Mesenteric fat pad (tissue), 1 donor: ENCODE results near the gene FBXL20. TPM values are rescaled to one million over a fixed set of nuclear protein-coding genes. Genes with fewer than 3 reads are reported as not detected.

Source experiments
- DNase-seq: peaks from one replicate; pipeline ENCODE4 v3.0.0-alpha.2; 2020; ENCODE audit warnings: low spot score
- long read RNA-seq: library from polyadenylated mRNA; unstranded; transcript quantifications from one replicate; pipeline ENCODE4 v2.0.0, GENCODE V29; 2020
- total RNA-seq: library from RNA; stranded (reverse); fragmentation: NEBNext Ultra II Directional; extraction: Animal tissue kit (Norgen Biotek cat#: 25700); gene quantifications from one replicate; pipeline ENCODE4 v1.2.1, GENCODE V29; 2021
- donor health status: DM: yes; HTN: yes; CAD: no.

Gene FBXL20, protein sequence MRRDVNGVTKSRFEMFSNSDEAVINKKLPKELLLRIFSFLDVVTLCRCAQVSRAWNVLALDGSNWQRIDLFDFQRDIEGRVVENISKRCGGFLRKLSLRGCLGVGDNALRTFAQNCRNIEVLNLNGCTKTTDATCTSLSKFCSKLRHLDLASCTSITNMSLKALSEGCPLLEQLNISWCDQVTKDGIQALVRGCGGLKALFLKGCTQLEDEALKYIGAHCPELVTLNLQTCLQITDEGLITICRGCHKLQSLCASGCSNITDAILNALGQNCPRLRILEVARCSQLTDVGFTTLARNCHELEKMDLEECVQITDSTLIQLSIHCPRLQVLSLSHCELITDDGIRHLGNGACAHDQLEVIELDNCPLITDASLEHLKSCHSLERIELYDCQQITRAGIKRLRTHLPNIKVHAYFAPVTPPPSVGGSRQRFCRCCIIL
- 17.4 TPM for total RNA-seq
- long read RNA-seq, full-length matches to known transcripts: 5 of 25 reads
- long read RNA-seq, partial matches to known transcripts: 4 of 25 reads
- long read RNA-seq, other reads (novel, unspliced or antisense): 16 of 25 reads

DNA sequence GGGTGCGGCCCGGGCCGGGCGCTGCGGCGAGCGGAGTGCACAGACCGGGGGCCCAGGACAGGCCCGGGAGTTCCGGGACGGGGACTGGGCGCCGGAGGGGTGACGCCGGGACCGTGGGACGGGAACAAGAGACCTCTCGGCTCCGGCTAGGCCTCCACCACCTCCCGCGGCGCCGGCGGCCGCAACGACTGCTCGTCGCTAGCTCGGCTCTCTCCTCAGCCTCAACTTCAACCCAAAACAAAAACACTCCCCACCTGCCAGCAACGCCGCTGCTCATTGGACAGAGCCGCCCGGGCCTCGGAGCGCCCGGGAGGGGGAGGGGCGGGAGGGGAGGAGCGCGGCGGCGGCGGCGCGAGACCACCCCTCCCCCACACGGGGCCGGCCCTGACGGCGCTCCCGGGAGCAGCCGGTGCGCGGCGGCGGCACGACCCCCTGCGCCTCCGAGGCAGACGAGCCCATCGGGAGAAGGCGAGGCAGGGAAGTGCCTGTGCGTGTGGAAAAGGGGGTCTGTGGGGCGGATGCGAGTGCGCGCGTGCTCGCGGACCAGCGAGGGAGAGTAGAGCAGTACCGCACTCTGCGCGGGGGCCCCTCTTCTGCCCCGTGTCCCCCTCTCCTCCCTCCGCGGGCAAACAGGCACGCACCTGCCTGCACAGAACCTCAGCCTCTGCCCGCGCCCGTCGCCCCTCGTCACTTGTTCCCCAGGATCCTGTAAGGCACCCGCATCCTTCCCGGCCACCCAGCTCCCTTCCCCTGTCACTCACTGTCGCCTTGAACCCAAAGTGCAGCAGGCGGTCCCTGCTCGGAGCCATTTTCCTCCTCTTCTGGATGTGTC, at the start of gene FBXL20:
FBXL20 (minus strand) TSS at position 215 of the 832 bp plus-strand sequence. CDS start 224 bp downstream, outside the sequence.
- peak; percentile 94 for DNase-seq

DNA sequence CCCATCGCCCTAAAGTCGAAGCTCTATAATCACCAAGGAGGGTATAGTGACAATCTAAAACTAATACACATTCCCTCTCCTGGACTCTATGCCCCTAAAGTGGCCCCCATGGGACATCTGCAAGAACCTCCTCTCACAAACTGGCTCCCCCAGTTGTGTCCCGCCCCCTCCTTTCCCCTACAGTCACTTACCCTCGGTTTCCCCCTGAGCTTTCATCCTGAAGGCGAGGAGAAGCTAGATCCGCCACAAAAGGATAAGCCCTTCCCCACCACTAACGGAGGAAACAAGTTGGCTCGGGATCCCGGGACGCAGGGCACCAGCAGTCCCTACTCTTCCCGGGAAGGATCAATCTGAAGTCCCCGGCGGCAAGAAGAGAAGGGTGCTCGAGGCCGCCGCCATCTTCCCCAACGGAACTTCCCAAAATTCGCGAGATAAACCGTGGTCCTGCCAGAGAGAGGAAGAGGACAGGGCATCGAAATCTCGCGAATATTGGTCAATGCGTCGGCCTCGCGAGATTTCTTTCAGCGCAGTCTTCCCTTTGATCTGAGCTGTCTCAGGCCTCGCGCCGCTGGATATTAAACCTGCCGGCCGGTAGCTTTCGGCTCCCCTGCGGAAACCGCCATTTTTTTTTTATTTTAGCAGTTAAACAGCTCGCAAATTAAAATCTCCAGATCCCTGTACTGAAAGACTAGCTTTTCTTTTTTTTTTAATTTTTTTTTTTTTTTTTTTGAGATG, 49.6 kb upstream of the FBXL20 start, which contains the start of gene MED1:
MED1 (minus strand) TSS at position 417 of the 735 bp plus-strand sequence; CDS start at position 216, 201 bp downstream.
- DNase-seq: peak; percentile 95

DNA sequence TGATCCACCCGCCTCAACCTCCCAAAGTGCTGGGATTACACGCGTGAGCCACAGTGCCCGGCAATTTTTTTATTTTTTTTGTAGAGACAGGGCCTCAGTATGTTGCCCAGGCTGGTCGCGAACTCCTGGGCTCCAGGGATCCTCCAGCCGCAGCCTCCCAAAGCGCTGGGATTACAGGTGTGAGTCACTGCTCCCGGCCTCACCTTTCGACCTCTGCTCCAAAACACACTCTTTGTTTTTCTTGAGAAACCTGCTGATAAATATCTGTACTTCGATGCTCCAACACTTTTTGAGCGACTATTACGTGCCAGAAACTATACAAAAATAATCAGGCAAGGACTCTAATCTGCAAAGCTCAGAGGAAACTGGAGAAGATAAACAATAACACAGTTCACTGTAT, 48.6 kb upstream of the FBXL20 start:
- peak; percentile 71 for DNase-seq

DNA sequence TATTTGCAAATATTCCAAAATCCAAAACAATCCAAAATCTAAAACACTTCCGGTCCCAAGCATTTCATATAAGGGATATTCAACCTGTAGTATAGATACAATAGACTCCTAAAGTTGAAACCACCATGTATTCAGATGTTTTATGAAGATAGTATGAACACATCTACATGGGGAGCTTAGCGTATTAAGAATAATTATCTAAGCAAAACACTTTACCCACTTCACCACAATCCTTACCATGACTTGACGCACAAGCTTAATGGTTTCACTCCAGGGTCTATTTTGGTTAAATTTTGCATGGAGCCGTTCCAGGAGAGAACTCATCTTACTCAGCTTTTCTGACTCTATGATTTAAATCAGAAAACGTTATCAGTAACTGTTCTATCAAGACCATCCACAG, 46.1 kb upstream of the FBXL20 start:
- DNase-seq: no peak

DNA sequence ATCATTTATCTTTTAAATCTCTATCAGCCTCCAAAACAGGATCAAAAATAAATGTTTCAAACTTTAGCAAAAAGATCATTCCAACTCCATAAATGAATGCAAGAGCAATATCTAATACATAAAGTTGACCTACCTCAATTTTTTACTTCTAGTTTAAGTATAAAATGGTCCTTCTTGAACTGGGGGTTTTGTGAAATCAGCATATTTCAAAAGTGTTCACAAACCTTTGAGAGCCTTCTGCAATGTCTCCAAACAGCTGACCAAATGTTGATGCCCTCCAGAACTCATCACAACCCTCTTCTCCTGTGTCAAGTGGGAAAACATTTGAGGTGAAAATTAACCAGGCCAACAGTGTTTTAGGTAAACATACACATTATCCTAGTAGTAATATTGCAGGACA, 41.9 kb upstream of the FBXL20 start:
- no peak for DNase-seq

DNA sequence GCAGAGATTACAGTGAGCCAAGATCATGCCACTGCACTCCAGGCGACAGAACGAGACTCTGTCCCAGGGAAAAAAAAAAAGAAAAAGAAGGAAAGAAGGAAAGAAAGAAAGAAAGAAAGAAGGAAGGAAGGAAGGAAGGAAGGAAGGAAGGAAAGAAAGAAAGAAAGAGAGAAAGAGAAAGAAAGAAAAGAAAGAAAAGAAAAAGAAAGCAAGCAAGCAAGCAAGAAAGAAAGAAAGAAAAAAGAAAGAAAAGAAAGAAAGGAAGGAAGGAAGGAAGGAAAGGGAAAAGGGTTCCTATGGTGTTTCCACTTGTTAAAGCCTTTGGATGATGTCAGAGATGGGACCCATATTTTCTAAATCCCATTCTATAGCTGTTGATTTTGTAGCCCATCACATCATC, 38.4 kb upstream of the FBXL20 start:
- peak; percentile 39 for DNase-seq

DNA sequence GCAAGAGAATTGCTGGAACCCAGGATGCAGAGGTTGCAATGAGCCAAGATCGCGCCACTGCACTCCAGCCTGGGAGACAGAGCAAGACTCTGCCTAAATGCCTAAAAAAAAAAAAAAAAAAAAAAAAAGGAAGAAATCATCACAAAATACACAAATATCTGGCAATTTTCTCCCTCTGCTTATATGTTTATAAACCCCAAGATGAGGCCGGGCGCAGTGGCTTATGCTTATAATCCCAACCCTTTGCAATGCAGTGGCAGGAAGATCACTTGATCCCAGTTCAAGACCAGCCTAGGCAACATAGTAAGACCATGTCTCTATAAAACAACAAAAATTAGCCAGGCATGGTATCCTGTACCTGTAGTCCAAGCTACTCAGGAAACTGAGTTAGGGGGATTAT, 28.2 kb upstream of the FBXL20 start:
- peak; percentile 47 for DNase-seq

DNA sequence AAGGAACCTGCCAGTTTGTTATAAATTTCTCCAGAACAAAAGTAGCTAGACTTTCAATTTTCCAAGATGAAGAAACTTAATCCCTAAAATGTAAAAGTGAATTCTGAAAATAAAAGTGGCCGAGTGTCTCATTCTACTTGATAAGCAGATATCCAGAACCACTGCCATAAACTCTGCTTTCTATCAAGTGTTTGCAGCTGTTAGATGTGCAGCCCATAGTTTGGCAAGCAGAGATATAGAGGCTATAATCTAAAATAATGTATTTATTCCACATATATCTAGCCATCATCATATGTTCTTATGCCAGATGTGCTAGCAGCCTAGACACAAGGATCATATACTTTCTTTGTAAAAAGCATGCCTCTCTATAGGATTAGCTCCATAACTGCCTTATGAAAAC, 14.7 kb upstream of the FBXL20 start:
- DNase-seq: no peak

DNA sequence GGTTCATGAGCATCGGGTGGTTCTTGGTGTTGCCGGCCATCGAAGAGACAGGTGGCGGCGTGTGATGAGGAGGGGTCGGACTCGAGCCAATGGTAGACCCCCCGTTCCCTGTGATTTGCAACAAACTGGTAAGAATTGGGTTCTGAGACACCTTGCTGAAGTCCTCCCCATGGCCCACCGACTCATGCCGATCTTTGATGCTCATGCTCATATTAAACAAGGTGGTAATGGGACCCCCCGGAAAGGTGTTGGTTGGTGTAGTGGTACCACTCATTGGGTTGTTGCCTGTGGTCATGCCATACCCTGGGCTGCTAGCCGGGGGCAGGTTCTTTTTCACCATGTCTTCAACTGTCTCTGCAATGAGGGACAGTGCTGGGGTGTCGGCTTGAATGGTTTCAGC, 8.9 kb upstream of the FBXL20 start:
- no peak for DNase-seq

DNA sequence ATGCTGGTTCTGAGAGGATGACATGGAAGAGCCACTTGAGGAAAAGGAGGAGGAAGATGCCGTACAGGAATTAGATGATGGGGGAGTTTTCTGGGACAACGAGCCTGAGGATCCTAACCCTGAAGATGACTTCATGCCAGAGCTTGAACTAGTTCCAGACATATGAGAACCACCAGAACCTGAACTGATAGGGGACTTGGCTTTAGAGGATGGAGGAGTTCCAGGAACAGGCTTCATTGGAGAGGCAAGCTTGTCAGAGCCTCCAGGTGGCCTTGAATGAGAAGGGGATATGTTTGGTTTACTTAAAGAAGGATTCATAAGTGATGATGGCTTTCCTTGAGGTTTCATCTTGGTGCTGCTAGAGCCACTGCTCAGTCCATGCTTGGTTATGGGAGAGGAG, 6.9 kb upstream of the FBXL20 start:
- no peak for DNase-seq

DNA sequence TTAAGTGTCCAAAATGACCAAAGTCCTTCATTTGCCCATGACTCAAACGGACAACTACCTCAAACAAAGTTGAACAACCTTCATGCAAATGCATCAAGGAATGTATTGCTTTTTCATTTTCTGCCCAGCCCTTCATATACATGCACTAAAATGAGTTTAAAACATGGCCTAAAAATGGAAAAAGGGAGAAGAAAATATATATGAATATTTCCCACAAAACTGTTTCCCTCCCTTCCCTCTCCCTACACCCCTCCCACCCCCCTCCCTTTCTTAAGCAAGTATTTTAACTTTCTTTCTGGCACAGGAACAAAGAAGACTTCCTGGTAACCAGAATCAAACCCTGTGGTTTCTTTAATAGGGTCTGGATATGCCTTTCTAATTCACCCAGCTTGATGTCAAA, 5.5 kb upstream of the FBXL20 start:
- DNase-seq: no peak

DNA sequence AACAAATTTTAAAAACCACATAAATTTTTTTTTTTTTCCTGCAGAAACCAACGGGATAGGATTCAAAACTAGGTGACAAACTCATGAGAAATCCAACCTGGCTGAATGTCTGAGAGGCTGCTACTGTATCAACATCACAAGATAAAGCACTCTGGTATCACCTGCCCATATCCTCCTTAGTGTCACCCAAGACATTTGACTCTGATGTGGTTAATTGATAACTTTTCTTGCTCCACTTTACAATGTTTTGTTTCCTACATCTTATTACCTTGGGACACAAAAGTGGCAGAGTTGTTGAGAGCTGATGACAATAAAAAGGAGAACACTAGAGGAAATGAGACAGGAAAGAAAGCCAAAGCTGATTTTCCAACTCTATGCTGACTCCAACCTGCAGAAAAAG, 4.0 kb upstream of the FBXL20 start:
- DNase-seq: no peak

DNA sequence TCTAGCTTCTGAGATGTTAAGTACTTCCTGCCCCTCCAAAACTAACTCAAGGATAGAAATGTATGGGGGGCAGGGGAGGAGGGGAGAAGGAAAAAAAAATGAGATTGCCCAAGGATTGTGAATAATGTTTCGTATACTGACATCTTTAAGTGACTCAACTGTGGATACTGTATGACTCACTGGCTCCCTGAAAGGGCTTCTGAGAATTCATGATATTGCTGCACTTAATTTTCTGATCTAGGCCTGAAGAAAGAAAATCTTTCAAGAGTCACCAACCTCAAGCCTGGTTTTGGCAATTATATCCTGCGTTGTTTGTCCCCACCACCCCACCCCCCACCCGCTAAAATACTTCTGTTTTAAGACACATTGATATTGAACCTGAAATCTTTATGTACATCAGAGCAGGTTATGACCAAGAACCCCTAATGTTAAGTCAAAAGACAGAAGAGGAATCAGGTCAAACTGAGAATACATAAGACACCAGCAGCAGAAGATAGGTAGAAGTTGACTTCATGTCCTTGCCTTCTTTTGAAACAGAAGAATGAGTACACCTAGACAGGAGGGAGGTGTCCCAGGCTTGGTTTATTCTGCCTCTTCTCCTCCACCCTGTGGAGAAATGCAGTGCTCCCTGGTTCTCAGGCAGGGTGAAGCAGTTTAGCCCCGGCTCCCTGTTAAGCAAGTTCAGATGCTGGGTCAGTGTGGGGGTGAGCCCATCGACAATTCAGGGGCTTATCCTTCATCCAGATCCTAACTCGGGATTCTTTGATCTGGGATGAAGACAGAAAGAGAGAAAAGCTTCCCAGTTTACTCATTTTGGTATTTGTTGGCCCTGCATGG, 3.3 kb upstream of the FBXL20 start:
- DNase-seq: peak; percentile 47

DNA sequence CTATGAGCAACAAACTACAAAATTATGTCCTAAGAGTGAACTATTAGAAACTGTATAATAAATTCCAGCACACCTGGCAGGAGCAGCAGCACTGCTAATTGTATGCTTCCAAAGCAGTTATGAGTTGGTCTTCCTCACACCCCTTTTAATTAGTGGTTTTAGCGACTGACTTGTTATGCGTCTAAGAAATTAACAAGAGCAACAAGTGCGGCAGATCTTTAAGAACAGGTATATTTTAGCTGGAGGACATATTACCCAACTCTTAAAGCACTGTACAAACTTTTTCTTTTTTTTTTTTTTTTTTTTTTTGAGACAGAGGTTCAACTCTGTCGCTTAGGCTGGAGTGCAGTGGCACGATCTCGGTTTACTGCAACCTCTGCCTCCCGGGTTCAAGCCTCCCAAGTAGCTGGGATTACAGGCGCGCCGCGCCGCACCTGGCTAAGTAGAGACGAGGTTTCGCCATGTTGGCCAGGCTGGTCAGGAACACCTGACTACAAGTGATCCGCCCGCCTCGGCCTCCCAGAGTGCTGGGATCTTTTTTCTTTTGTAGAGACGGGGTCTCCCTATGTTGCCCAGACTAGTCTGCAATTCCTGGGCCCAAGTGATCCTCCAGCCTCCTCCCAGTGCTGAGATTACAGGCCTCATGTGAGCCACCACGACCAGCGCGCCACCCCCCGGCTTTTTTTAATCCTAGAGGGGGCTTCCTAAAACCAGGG, 1.6 kb upstream of the FBXL20 start:
- DNase-seq: no peak

DNA sequence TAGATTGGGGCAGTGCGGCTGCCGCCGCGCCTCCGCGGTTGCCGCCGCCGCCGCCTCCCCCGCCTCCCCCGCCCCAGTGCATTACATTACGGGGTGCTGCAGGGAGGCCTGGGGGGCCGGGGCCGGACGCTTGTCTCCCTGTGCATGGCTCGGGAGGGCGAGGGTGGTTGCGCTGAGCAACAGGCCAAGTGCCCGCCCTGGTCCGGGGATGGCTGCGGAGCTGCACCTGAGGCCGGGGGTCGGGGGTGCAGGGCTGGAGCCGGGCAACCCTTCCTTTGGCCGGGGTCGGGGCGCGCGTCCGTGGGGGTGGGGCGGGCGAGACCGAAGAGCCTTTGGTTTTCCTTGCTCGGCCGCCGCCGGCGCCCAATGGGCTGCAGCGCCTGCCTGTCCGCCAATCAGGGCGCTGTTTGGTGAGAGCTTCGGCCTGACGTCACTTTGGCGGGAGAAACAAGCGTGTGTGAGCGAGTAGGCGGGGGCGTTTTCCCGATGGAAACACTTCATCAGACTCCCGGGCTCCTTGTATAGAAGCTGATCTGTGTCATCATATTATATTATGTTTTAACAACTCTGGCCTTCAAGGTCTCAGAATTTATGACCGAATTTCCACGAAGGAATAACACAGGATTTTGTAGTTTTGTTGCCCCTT, 941 bp upstream of the FBXL20 start:
- peak; percentile 95 for DNase-seq

DNA sequence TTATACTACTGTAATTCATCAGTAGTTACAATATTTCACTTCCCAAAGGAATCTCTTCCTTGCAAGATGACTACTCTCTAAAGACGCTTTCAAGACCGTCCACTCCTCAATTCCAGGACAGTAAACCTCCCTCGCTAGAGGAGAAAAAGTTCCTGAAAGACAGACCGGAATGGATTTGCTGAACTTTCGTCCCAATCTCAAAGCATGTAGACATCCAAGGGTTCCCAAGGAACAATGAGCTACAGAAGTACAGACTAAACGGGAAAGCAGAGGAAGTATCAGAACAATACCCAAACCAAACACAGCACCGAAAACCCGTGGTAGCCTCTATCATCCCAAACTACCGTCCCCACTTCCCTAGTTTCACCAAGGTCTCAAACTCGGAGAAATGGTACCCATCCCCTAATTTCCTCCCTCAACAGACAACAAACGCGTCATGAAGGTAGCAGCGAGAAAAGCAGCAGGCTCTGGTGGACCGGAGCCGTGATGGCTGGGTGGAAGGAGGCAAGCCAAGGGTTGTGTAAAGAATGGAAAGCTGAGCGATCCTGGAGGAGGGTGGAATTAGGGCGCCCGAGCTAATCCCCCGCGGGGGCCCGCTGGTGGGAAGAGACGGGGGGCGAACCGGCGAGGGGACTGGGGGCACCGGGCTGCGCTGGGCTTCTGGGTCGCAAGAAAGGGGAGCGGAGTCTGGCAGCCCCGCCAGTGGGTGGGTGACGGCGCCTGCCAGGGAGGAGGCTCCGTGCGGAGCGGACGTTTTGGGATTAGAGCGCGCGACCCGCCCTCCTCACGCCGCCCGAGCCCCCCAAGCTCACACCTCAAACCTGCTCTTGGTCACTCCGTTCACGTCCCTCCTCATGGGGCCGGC, 647 bp downstream of the FBXL20 start:
- DNase-seq: peak; percentile 91

DNA sequence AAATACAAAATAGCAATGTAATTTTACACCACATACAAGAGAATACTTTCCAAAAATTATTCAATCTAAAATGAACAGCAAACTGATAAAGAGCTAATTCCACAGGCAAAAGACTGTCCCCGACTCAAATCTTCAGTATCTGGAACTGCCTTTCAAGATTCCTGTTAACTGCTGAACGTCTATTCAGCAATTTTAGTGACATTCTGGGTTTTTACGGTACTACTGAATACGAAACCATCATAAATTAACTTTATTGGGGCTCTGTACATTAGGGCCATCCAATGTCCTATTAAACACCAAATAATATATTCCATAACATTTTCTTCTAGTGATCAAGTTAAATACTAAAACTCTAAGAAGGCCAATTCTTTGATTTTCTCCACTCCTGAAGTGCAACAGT, 1.6 kb downstream of the FBXL20 start:
- DNase-seq: no peak

DNA sequence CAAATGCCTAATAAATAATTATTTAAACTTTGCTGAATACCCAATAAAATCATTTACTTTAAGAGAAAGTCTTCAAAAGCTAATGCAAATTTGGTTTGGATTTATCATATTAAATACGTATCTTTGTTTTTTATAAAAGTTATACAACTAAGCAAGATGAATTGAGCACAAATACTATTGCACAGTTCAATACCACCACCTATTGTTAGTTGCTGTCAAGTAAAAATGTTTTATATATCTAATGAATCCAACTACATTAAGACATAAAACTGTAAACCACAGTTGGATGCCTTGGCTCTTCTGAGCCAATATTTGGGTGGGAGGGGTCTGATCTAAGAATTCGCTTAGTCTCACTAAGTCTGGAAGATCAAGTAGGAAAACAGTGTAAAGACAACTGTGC, 7.7 kb downstream of the FBXL20 start:
- no peak for DNase-seq
